Skeletal muscle cell (primary cell): ENCODE data around the gene TMTC1.

ENCODE experiments used
- DNase-seq: peaks from one replicate; pipeline ENCODE4 v3.0.0-alpha.2; 2010; ENCODE audit warnings: low read depth
- H3K4me3 ChIP-seq: 2 replicates; pipeline ENCODE4 v1.5.1; 2011; ENCODE audit warnings: low read depth, mild to moderate bottlenecking, control low read depth, low read length, moderate library complexity

TMTC1 gene

DNA sequence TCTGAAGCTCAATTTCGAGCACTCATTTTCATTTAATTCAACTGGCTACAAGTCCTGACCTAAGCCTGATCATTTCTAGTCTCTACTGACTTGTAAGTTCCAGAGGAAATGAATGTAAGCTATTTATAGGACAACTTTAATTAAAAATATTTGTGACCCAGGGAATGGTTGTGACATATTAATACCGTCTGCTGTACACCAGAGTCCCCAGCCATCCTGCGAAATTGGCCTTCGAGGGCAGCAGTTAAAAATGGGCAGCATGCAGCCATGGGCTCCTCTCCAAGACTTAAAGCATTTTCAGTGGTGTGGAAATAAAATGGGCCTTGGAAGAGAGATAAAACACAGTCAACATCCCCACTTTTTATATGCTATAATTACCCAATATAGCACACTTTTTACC, 255.6 kb downstream of the TMTC1 start:
- H3K4me3 ChIP-seq = no peak overlapping the region
- no peak for DNase-seq

DNA sequence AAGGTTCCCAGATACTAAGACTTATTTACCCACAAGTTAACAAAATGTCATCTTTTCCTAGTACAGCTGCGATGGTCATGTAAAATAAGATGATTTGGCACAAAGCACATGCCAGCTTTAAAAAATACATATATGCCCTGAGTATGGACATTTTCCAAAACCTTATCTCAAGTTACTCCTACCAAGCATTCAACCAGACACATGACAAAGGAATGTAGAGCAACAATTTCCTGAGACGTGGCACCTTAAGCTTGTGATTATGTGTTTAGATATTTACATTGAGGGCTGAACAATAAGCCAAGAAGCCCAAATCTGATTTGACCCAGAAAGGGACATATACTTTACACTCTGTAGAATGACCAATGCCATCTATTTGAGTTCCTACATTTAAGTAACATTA, 261.8 kb downstream of the TMTC1 start:
- no peak for DNase-seq
- H3K4me3 ChIP-seq = no peak overlapping the region

DNA sequence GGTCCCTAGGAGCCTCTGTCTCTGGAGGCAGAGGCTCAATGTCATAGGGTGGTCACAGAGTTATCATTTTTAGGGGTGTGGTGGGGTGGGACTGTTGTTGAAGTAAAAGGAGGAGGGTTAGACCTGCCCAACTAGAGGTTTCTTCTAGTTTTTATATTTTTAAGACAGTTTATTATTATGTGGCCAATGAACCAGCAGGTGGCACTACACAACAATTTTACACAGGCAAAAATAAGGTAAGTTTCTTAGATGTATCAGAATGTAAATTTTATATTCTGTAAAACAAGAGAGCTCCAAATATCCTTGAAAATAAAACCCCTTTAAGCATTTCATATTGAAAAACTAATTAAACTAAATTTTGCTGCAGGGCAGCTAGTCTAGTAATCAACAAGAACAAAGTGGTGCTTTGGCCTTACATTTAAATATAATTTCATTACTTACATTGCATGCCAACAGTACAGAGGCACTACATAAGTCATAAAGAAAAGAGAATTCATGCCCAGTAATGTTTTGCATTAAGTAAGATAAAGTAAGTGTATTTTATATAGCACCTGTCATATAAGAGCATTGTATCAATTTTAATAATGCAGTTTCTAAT, 264.1 kb downstream of the TMTC1 start:
- no peak overlapping the region for H3K4me3 ChIP-seq
- peak; percentile 4 for DNase-seq

DNA sequence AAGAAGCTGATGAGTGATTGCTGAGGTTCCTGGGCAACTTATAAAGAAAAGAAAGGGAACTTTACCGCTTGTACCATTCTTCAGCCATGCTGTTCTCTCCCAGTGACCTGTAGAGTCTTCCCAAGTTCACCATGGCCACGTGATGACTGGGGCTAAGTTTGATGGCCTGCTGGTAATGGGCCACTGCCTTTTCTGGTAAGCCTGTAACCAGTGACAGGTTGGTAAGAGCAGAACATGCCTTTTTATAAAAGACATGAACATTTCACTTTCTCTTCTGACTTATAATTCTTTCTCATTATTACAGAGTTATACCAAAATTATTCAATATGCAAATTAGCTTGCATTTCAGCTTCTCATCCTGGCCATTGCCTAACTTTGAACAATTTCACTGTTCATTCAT, 265.3 kb downstream of the TMTC1 start:
- DNase-seq = no peak
- H3K4me3 ChIP-seq = no peak overlapping the region

DNA sequence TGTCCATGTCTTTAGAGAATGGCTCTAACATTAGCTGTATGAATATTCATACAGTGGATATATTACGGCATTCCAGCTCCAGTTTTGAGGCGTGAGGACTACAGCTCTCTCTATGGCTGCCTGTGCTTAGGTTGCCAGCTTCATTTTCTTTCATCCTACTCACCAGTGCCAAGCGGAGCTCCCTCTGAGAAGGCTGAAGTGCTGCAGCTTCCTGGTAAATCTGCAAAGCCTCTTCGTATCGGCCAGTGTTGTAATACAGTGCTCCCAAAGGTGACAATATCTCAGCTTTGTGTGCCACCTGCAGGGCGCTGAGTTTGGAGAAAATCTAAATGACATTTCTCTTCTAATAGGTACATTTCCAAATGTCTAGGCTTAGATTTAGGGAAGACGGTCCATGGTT, 266.5 kb downstream of the TMTC1 start:
- H3K4me3 ChIP-seq = no peak overlapping the region
- no peak for DNase-seq

DNA sequence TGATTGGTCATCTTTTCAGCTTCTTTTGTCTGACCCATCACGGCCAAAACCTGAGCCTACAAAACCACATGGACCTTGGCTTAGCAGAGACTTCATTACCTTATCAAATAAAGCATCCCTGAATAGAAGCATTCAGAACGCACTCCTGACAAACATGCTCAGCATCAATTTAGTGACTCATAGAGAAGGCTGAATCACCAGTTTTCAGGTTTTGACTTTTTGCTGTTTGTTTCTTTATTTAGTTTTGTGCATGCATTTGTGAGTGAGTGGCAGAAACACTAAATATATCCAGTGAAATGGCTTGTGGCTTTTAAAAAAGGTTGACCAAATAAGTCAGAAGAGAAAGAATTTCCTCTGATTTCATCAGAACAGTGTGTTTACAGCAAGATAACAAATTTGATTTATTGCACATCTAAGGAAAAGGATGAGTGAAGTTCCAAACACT, 267.3 kb downstream of the TMTC1 start:
- peak; percentile 20 for DNase-seq

DNA sequence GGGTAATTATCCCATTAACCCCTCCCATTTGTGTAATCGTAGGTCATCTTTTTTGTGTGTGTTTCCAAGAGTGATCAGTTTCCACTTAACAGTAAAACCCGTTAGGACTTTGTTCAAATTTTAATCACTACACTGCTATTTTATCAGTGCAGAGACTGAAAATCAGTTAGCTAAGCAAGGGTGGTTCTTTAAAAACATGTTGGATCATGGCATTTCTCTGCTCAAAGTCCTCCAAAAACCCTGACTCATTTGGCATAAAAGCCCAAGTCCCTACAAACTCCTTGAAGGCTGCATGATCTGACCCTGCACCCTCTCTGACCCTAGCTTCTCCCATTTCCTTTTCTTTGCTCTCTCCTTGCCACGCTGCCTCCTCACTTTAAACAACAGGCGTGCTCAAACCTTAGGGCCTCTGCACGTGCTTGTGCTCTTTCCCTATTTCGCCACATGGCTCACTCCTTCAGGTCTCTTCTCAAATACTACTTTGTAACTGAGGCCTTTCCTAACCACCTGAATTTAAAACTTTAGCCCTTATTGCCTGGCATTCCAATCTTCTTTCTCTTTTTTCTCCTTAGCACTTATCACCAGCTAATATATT, 273.1 kb downstream of the TMTC1 start:
- DNase-seq = no peak
- H3K4me3 ChIP-seq = no peak overlapping the region

More for the DNA sequence above, 267.3 kb downstream of the TMTC1 start:
- no peak overlapping the region for H3K4me3 ChIP-seq

DNA sequence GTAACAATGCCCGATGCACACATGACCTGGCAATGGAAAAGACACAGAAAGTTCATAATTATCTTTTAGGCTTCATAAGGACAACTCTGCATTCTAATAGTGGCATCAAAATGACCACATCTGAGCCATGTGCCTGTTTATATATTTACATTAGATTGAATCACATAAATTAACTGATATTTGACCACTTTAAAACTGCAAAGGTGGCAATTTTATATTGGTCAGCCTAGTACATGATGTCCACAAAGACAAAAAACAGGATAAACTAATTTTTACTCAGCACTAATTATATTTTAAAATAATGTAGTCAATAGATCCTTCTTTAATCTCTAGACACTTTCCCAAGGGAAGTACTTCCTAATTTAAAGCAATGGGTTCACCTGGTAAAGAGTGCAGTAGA, 274.2 kb downstream of the TMTC1 start:
- DNase-seq = no peak
- no peak overlapping the region for H3K4me3 ChIP-seq

DNA sequence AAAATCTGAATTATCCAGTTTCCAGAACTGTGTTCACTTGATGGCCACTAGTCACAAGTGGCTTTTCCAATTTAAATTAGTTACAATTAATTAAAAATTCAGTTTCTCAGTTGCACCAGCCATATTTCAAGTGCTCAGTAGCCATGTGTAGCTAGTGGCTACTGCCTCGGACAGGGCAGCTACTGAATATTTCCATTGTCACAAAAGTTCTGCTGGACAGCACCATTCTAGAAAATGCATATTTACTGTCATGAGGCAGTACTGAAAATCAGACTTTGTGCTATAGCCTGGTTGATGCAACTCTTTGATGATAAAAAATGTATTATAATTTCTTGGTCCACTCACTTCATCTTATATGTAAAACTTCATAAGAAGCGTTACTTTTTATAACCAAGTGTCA, 274.8 kb downstream of the TMTC1 start:
- no peak overlapping the region for H3K4me3 ChIP-seq
- DNase-seq = no peak

DNA sequence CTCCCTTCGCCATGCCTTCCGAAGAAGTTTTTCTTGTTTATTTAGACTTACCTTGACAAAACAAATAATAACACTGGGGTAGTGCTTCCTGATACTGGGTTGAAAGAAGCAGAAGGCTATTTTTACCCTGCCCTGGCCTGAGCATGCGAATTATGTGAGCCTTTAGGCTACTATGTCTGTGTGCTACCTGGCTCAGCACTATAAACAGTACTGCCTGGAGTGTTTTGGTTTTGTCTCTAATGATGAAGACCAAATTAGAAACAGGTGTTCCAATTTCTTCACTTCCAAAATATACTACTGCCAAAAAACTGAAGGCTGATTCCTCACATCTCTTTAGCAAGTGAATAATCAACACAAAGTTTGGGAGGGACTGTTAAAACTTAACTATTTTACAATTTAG, 278.6 kb downstream of the TMTC1 start:
- no peak for DNase-seq
- H3K4me3 ChIP-seq = no peak overlapping the region

DNA sequence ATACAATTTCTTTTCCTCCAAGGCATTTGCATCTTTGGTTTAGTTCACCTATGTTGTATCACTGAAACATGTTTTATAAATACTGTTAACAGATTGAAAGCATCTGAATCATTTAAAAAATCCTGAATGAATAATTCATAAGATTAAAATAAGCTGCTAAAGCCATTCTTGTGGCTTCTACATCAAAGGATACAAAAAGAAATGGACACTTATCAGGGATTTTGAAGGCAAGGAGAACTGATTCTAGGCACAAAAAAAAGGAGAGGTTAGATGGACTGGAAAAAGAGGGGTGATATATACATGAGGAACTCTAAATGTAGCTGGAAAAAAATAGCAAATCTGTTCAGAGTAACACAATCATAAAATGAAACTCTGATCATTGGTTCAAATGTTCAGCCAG, 280.5 kb downstream of the TMTC1 start:
- no peak overlapping the region for H3K4me3 ChIP-seq
- no peak for DNase-seq

DNA sequence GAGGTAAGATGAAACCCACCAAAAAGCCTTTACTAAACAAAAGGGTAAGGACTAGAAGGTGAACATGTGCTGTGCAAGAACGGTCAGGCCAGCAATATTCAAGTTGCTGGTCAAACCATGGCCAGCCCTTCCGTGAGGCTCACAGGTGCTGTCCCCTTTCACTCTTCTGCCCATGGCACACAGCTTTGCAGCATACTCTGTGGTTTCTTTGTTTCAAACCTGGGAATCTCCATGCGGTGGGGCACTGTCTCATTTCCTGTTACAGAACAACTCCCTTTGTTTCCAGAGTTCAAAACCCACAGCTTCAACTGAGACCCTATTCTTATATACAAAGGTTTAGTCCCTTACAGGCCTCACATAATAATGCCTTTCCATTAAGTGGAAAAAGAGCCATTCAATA, 284.5 kb downstream of the TMTC1 start:
- H3K4me3 ChIP-seq = no peak overlapping the region
- no peak for DNase-seq

DNA sequence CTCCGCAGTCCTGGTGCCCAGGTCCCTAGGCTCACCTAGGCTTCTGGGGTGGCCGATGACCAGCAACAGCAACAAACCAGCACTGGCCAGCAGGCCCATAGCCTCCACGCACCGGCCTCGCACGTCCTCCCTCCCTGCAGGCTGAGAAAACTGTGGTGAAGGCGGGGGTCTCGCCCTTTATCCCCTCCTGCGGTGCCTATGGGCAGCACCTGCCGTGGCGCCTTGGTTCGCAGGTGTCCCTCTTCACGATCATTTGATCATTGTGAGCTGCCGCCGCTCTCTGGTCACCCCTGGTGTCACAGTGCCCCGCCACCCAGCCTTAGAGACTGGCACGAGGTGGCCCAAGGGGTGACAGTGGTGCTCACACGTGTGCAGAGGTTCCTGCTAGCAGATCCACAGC, 286.2 kb downstream of the TMTC1 start, which contains the start of gene OVCH1:
Gene OVCH1, minus strand, starts transcription at position 99 of the 400 bp plus-strand sequence. Its CDS starts 0 bp downstream, at position 99.
- no peak within 1 kb of the TSS for H3K4me3 ChIP-seq

DNA sequence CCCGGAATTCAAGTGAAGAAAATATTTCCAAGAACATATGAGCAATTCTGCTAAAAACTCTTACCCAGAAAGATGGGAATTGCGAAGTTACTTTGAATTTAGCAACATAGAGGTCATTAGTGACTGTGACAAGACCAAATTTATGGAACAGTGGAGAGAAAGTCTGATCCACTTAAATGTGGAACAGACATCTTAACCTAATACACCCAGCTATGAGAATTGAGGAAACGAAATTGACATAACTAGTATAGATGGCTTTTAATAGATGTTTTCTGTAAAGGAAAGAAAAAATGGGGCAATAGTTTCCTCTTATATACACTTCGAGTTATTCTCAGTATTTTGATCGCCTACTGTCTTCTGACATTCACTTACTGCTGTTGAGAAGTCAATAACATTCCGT, 290.9 kb downstream of the TMTC1 start:
- H3K4me3 ChIP-seq = no peak overlapping the region
- DNase-seq = no peak

More for the DNA sequence above, 286.2 kb downstream of the TMTC1 start, which contains the start of gene OVCH1:
- DNase-seq = no peak

DNA sequence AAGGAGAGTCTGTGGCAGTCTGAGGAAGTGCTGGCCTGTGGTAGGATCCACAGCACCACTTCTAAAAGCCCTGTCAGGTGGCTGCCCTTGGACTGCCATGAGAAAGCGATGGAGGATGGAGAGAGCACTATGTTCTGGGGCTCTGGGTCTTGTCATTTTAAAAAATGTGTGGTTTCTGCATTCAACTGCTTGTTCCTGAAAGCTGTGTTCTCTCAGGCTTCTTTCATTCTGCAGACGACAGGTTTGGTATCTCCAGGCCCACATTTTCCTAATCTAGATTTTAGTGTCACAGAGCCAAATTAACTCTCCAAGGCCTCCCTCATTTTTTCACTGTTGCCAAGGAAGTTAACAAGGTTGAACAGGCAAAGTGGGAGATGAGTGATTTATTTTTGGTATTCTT, 296.8 kb downstream of the TMTC1 start:
- no peak overlapping the region for H3K4me3 ChIP-seq
- DNase-seq = no peak

DNA sequence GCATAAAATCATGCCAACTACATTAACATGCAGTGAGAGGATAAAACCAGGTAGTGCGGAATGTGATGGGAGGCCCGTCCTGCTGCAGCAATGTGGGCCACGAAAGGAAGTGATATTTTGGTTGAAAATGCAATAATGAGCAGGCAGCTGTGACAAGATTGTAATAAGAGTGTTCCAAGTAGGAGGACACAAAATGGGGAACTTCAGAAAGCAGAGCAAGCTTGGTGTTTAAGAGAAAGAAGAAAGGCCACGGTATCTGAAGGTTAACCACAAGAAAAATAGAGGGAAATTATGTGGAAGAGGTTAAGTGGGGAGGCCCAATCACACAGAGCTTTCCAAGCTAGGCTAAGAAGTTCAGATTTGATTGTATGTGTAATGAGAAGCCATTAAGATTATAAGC, 320.5 kb downstream of the TMTC1 start:
- H3K4me3 ChIP-seq = no peak overlapping the region
- DNase-seq = no peak

DNA sequence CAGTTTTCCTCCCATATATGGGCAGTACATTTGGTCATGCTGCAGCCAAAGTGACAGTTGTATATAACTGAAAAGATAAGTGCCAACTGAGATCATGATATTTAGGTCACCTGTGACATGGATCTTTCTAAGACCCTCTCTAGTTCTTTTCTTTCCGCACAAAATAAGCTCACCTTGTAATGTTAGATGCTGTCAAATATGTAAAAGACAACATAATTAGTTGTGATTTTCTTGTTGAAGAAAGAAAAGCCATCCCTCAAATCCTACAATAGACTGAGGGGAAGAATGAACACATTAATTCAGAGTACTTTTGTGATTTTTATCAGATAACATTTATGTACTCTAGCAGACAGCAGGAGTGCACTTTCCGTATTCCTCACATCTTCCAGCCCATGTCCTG, 323.7 kb downstream of the TMTC1 start:
- DNase-seq = no peak

DNA sequence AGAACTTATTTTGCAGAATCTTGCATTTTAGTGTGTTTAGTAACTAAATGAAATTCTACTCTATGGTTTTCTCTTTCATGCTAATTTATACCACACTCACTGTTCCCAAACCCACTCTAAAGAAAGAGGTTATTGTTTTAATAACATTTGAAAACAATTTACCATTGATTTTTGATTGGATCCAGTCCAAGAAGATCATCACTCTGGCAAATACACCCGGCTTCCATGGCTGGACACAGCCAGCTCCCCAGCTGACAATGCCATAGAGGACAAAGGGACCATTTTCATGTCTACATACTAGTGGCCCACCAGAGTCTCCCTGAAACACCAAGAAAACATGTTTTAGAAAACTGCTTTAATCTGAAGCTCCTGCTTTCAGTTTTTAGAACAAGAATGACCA, 328.7 kb downstream of the TMTC1 start:
- no peak for DNase-seq
- H3K4me3 ChIP-seq = no peak overlapping the region

More for the DNA sequence above, 323.7 kb downstream of the TMTC1 start:
- H3K4me3 ChIP-seq = no peak overlapping the region

DNA sequence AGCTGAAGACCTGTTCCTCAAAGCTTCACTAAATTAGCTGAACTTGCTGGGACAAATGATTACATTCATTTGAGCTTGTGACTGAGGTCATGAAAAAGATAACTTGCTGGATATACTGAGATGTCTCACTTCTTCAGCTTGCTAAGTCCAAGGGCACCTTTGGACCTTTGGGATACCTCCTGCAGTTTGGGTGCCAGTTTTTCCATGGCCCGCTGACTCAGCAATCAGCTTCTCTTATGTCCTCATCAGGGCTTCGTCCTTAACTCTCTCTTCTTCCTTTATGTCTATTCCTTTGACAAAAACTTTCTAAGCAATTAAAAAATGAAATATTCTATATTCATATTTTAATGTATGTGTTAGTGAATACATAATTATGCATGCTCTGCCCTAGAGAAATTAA, 331.9 kb downstream of the TMTC1 start:
- no peak for DNase-seq
- H3K4me3 ChIP-seq = no peak overlapping the region
